Nephron (organoid): ENCODE measurements around the gene XPR1.
"Not testable (repeated sequence)": the region's sequence is repeated elsewhere in the genome, so short reads cannot be mapped to it uniquely, and the experiment has no call there.

Experiments
- H3K27ac Mint-ChIP-seq, 3 experiments: 2 replicates each; pipeline ENCODE4 v1.8.0; 2020; ENCODE audit warnings: mixed read lengths in 3 of 3, mild to moderate bottlenecking in 2 of 3, moderate library complexity in 1 of 3
- H3K27me3 Mint-ChIP-seq: 2 replicates; pipeline ENCODE4 v1.8.0; 2021; ENCODE audit warnings: low read depth, mild to moderate bottlenecking, moderate library complexity, mixed read lengths
- H3K36me3 Mint-ChIP-seq: 2 replicates; pipeline ENCODE4 v1.8.0; 2020; ENCODE audit warnings: low read depth, mixed read lengths
- H3K4me1 Mint-ChIP-seq: 2 replicates; pipeline ENCODE4 v1.8.0; 2020; ENCODE audit warnings: mixed read lengths
- H3K4me3 Mint-ChIP-seq, 3 experiments: 2 replicates each; pipeline ENCODE4 v1.8.0; 2020; ENCODE audit warnings: mild to moderate bottlenecking in 3 of 3, mixed read lengths in 3 of 3, moderate library complexity in 2 of 3
- H3K9me3 Mint-ChIP-seq: 2 replicates; pipeline ENCODE4 v1.8.0; 2020; ENCODE audit warnings: mixed read lengths
- TF ChIP-seq, protein P1 (sequence below), 3 experiments: fragments of 200-600 bp; sonication (generic); IDR thresholded peaks; one replicate each; pipeline ENCODE4 v1.5.0; 2021; ENCODE audit warnings: antibody characterized with exemption in 3 of 3; ENCODE audit not compliant: unreplicated experiment in 3 of 3

Gene XPR1

GRCh38 chr1:180674603-180675530 lies 43.0 kb downstream of the XPR1 start:
- Mint-ChIP-seq H3K9me3 (peaks cover 25% of the 10 kb centered on the region), H3K4me1 (no peaks in the 10 kb centered on the region), H3K36me3 (peaks cover 28% of the 10 kb centered on the region), H3K27ac (no peak overlapping the region), H3K4me3 (no peak overlapping the region), H3K27me3 (no peaks in the 10 kb centered on the region)
- TF ChIP-seq, protein P1, sequence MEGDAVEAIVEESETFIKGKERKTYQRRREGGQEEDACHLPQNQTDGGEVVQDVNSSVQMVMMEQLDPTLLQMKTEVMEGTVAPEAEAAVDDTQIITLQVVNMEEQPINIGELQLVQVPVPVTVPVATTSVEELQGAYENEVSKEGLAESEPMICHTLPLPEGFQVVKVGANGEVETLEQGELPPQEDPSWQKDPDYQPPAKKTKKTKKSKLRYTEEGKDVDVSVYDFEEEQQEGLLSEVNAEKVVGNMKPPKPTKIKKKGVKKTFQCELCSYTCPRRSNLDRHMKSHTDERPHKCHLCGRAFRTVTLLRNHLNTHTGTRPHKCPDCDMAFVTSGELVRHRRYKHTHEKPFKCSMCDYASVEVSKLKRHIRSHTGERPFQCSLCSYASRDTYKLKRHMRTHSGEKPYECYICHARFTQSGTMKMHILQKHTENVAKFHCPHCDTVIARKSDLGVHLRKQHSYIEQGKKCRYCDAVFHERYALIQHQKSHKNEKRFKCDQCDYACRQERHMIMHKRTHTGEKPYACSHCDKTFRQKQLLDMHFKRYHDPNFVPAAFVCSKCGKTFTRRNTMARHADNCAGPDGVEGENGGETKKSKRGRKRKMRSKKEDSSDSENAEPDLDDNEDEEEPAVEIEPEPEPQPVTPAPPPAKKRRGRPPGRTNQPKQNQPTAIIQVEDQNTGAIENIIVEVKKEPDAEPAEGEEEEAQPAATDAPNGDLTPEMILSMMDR (IDR thresholded peaks at IDR 0.05; ENCODE audit: unreplicated experiment in 3 of 3) = no peak

DNA sequence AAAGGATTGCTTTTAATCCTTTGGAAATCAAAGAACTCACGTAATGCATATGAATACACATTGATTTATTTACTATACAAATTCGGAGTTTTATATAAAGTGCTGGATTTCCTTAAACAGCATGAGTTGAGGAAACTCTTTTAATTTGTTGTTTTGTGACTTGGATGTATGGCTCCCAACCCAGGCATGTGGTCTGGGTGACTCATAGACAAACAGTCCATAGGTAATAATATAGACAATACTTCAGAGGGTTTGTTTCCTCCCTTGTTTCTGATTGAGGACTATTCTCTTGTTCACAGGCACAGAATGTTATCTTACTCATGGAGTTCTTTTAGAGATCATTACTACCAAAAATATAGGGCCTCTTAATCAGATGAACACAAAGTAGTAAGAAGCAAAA lies 43.8 kb downstream of the XPR1 start:
- Mint-ChIP-seq H3K27ac (no peak overlapping the region), H3K27me3 (no peaks in the 10 kb centered on the region), H3K36me3 (peaks cover 25% of the 10 kb centered on the region), H3K9me3 (peaks cover 22% of the 10 kb centered on the region), H3K4me1 (no peaks in the 10 kb centered on the region), H3K4me3 (no peak overlapping the region)
- TF ChIP-seq, protein P1 (IDR thresholded peaks at IDR 0.05; ENCODE audit: unreplicated experiment in 3 of 3) = no peak

GRCh38 chr1:180680558-180681144 lies 48.8 kb downstream of the XPR1 start:
- Mint-ChIP-seq H3K36me3 (peaks cover 40% of the 10 kb centered on the region), H3K27ac (no peak overlapping the region), H3K9me3 (peaks cover 20% of the 10 kb centered on the region), H3K27me3 (no peaks in the 10 kb centered on the region), H3K4me3 (no peak overlapping the region), H3K4me1 (no peaks in the 10 kb centered on the region)
- TF ChIP-seq, protein P1 (IDR thresholded peaks at IDR 0.05; ENCODE audit: unreplicated experiment in 3 of 3) = no peak

GRCh38 chr1:180683117-180683516 lies 51.3 kb downstream of the XPR1 start:
- H3K4me3 Mint-ChIP-seq, H3K27ac Mint-ChIP-seq, H3K4me1 Mint-ChIP-seq, H3K27me3 Mint-ChIP-seq: not testable (repeated sequence)
- Mint-ChIP-seq H3K9me3 (peaks cover 18% of the 10 kb centered on the region), H3K36me3 (peaks cover 46% of the 10 kb centered on the region)

DNA sequence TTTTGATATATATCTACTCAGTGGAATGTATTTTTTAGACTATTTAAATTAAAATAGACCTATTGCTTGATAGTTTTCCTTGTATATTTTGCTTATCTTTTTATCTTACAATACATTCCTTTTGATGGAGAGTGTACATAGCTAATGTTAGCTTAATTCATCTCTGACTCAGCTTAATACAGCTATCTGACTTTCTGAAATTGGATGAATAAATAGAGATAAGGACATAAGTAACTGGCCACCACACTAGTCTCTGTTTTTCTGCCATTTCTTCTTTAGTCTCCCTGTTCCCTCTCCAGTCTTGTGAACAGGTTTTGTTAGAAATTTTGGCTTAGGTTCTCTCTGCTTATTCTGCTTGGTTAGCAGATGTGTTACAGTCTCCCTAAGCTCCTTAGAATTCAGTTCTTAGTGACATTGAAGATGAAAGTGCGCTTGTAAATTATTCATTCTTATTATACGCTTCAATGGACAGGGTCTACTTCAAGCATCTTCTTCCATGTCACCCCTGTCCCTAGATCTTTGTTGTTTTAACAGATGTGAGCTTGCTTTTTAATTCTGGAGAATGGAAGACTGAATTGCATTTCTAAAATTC lies 59.6 kb downstream of the XPR1 start:
- Mint-ChIP-seq H3K4me3 (no peak overlapping the region), H3K27ac (no peak overlapping the region), H3K27me3 (no peaks in the 10 kb centered on the region), H3K4me1 (no peaks in the 10 kb centered on the region), H3K36me3 (peaks cover 16% of the 10 kb centered on the region), H3K9me3 (peaks cover 15% of the 10 kb centered on the region)
- TF ChIP-seq, protein P1 (IDR thresholded peaks at IDR 0.05; ENCODE audit: unreplicated experiment in 3 of 3) = no peak

GRCh38 chr1:180693564-180694244 lies 61.9 kb downstream of the XPR1 start:
- Mint-ChIP-seq H3K27ac (no peak overlapping the region), H3K27me3 (no peaks in the 10 kb centered on the region), H3K4me3 (no peak overlapping the region), H3K4me1 (no peaks in the 10 kb centered on the region), H3K9me3 (peaks cover 36% of the 10 kb centered on the region), H3K36me3 (peaks cover 36% of the 10 kb centered on the region)
- TF ChIP-seq, protein P1 (IDR thresholded peaks at IDR 0.05; ENCODE audit: unreplicated experiment in 3 of 3) = no peak
